ENCODE measurements around the gene FOXN3. TPM values are rescaled to one million over a fixed set of nuclear protein-coding genes. Genes with fewer than 3 reads are reported as not detected.

The FOXN3 gene
- total and polyA plus RNA-seq, 10 of the 15 experiments (the other 5 are each of a cell fraction or from before 2014, with no cell fraction given), result 4.5 to 68.9 (median 29.7) TPM

- SMC1A ChIA-PET (ENCODE audit: uncharacterized antibody, unreplicated experiment), result interaction anchor here (1.5 to 2.8 kb wide), 3 partner anchors 9 to 71 kb away, joined by 4 to 16 read pairs (median 5); no protein-coding TSS in a partner anchor
- no TSS peak for BruUV-seq (replicated peaks)
- H3K4me2 ChIP-seq (ENCODE audit: control insufficient read depth, insufficient read depth), result no peak overlapping the region
- FAIRE-seq (no peak), ATAC-seq (no peak), DNase-seq (ENCODE audit: low read depth, low spot score) (no peak)
- H3K4me1 ChIP-seq (ENCODE audit: control insufficient read depth, insufficient read depth, low read length), result no peaks in the 10 kb centered on the region
- POLR2A ChIA-PET, result no interaction called here
- H3K27me3 ChIP-seq (replicated peaks in 1 of 2; ENCODE audit: control insufficient read depth in 2 of 2, insufficient read depth in 2 of 2, low read length in 1 of 2), result no peaks in the 10 kb centered on the region
- H3K9ac ChIP-seq (ENCODE audit: control insufficient read depth, insufficient read depth, low read length), result no peak overlapping the region
- in situ Hi-C loops (cut with MboI) (no loop called here), intact Hi-C loops (cut with micrococcal nuclease; ENCODE audit: unreplicated experiment) (no loop called here)
- H3K4me3 ChIP-seq, result no peak overlapping the region
- 100% methylated on average over 2 of the region's 2 CpGs for WGBS (ENCODE audit: insufficient coverage, insufficient replicate concordance, low lambda C conversion rate, missing lambda C conversion rate)
- RAD21 ChIA-PET (ENCODE audit: unreplicated experiment), result no interaction called here
- CTCF ChIA-PET, result no interaction called here
- no peak overlapping the region for H2AFZ ChIP-seq (ENCODE audit: control insufficient read depth, low read depth, low read length)
- H4K20me1 ChIP-seq (ENCODE audit: control insufficient read depth, insufficient read depth), result no peaks in the 10 kb centered on the region
- no peak for TF ChIP-seq SP1 (IDR thresholded peaks at IDR 0.05; ENCODE audit: low read depth, low read length)
- TF ChIP-seq YY1 (IDR thresholded peaks at IDR 0.05; ENCODE audit: low read depth, low read length), result no peak
- TF ChIP-seq RFX5 (IDR thresholded peaks at IDR 0.05; ENCODE audit: low read depth, low read length), result no peak
- TF ChIP-seq NFYA (IDR thresholded peaks at IDR 0.05; ENCODE audit: borderline replicate concordance, low read depth, low read length), result no peak
- TF ChIP-seq RELA (IDR thresholded peaks at IDR 0.05; ENCODE audit: borderline replicate concordance, partially characterized antibody), result no peak
- TF ChIP-seq ETV6 (conservative IDR thresholded peaks at IDR 0.05 in 1 of 2, IDR thresholded peaks at IDR 0.05 in 1 of 2; ENCODE audit: borderline replicate concordance in 1 of 2, low read depth in 1 of 2), result no peak
- no peak for TF ChIP-seq ATF7 (IDR thresholded peaks at IDR 0.05; ENCODE audit: low read depth)
- H3K79me2 ChIP-seq (ENCODE audit: control insufficient read depth, insufficient read depth, low read length), result peaks cover 64% of the 10 kb centered on the region
- peaks cover 0 to 5% of the 10 kb centered on the region in 2 experiments for H3K36me3 ChIP-seq (ENCODE audit: control insufficient read depth in 2 of 2, insufficient read depth in 2 of 2, low read length in 1 of 2)
- H3K27ac ChIP-seq (ENCODE audit: control insufficient read depth, insufficient read depth), result no peak overlapping the region
- H3K9me3 ChIP-seq (replicated peaks; ENCODE audit: control insufficient read depth, insufficient read depth, low read length), result no peaks in the 10 kb centered on the region
These were observed 16.5 kb downstream of the FOXN3 start for GRCh38 chr14:89400529-89400928.

GRCh38 chr14:89399594-89400068 is 17.4 kb downstream of the FOXN3 start:
- no peaks in the 10 kb centered on the region for H3K27me3 ChIP-seq (replicated peaks in 1 of 2; ENCODE audit: control insufficient read depth in 2 of 2, insufficient read depth in 2 of 2, low read length in 1 of 2)
- no peaks in the 10 kb centered on the region for H3K4me1 ChIP-seq (ENCODE audit: control insufficient read depth, insufficient read depth, low read length)
- no peaks in the 10 kb centered on the region for H4K20me1 ChIP-seq (ENCODE audit: control insufficient read depth, insufficient read depth)
- H3K27ac ChIP-seq (ENCODE audit: control insufficient read depth, insufficient read depth), result no peak overlapping the region
- H3K9ac ChIP-seq (ENCODE audit: control insufficient read depth, insufficient read depth, low read length), result no peak overlapping the region
- ChIA-PET POLR2A (interaction anchor here (0.5 kb wide), 1 partner anchor 27 kb away, joined by 3 read pairs; no protein-coding TSS in a partner anchor), SMC1A (ENCODE audit: uncharacterized antibody, unreplicated experiment) (interaction anchor here (0.7 to 2.2 kb wide), 3 partner anchors 9 to 70 kb away, joined by 3 to 5 read pairs (median 4); no protein-coding TSS in a partner anchor), CTCF (no interaction called here), RAD21 (ENCODE audit: unreplicated experiment) (no interaction called here)
- WGBS (ENCODE audit: insufficient coverage, insufficient replicate concordance, low lambda C conversion rate, missing lambda C conversion rate), result 87% methylated on average over 10 of the region's 10 CpGs
- peaks cover 68% of the 10 kb centered on the region for H3K79me2 ChIP-seq (ENCODE audit: control insufficient read depth, insufficient read depth, low read length)
- no peaks in the 10 kb centered on the region for H3K9me3 ChIP-seq (replicated peaks; ENCODE audit: control insufficient read depth, insufficient read depth, low read length)
- BruUV-seq (replicated peaks), result no TSS peak
- H3K36me3 ChIP-seq (ENCODE audit: control insufficient read depth in 2 of 2, insufficient read depth in 2 of 2, low read length in 1 of 2), result peaks cover 0 to 10% of the 10 kb centered on the region in 2 experiments; a peak in 3 of 4 replicates
- H3K4me3 ChIP-seq, result no peak overlapping the region
- in situ Hi-C loops (cut with MboI) (no loop called here), intact Hi-C loops (cut with micrococcal nuclease; ENCODE audit: unreplicated experiment) (no loop called here)
- no peak overlapping the region for H3K4me2 ChIP-seq (ENCODE audit: control insufficient read depth, insufficient read depth)
- H2AFZ ChIP-seq (ENCODE audit: control insufficient read depth, low read depth, low read length), result no peak overlapping the region
- no peak for FAIRE-seq
- ATAC-seq, result no peak
- DNase-seq (ENCODE audit: low read depth, low spot score), result no peak
- no peak for TF ChIP-seq RUNX3 (IDR thresholded peaks at IDR 0.05; ENCODE audit: low read length)
- TF ChIP-seq PKNOX1 (IDR thresholded peaks at IDR 0.05), result no peak
- 0 out of 4 replicates have a peak, but pooled peaks of 1 of the 2 experiments have one; percentile 21 for TF ChIP-seq SRF (IDR thresholded peaks at IDR 0.05; ENCODE audit: low read depth in 2 of 2, low read length in 2 of 2)
- no peak for TF ChIP-seq STAT1 (conservative IDR thresholded peaks at IDR 0.05)
- peak; percentile 47; the same call in 1 of the 2 replicates for TF ChIP-seq BMI1 (IDR thresholded peaks at IDR 0.05; ENCODE audit: borderline replicate concordance)
- TF ChIP-seq USF2 (IDR thresholded peaks at IDR 0.05; ENCODE audit: borderline replicate concordance, low read depth, low read length), result no peak
- no peak for TF ChIP-seq PML (IDR thresholded peaks at IDR 0.05; ENCODE audit: low read length)
